ENCODE measurements around the gene OR52K2. TPM values are rescaled to one million over a fixed set of nuclear protein-coding genes. Genes with fewer than 3 reads are reported as not detected.

The OR52K2 gene
- total RNA-seq, 1 experiment from 2014 or later: not detected

GRCh38 chr11:4465407-4465806, 16.3 kb downstream of the OR52K2 start:
- intact Hi-C loops (cut with micrococcal nuclease; ENCODE audit: unreplicated experiment): no loop called here
- Histone ChIP-seq H3K4me1 (ENCODE audit: insufficient read depth, low read length, poor library complexity, severe bottlenecking) (no peaks in the 10 kb centered on the region), H3K27ac (ENCODE audit: low read depth, low read length, poor library complexity, severe bottlenecking) (no peak overlapping the region), H3K4me3 (ENCODE audit: low read depth, low read length, poor library complexity, severe bottlenecking) (no peak overlapping the region), H3K36me3 (ENCODE audit: insufficient read depth, low read length, poor library complexity, severe bottlenecking) (no peaks in the 10 kb centered on the region), H3K27me3 (replicated peaks; ENCODE audit: insufficient read depth, low read depth, low read length, poor library complexity) (no peaks in the 10 kb centered on the region), H3K9me3 (ENCODE audit: low read depth, low read length, poor library complexity, severe bottlenecking) (no peaks in the 10 kb centered on the region)
- POLR2A ChIA-PET (ENCODE audit: low non-redundant PET): no interaction called here
- CTCF ChIA-PET: no interaction called here
- DNase-seq (ENCODE audit: low spot score): no peak
- TF ChIP-seq EZH2 (IDR thresholded peaks at IDR 0.05; ENCODE audit: borderline replicate concordance, low read depth, low read length, poor library complexity, severe bottlenecking): no peak
- TF ChIP-seq CTCF (conservative IDR thresholded peaks at IDR 0.05; ENCODE audit: low read depth, low read length): no peak
- BruUV-seq (replicated peaks): no TSS peak

GRCh38 chr11:4466131-4466870, 17.2 kb downstream of the OR52K2 start:
- no peaks in the 10 kb centered on the region for H3K27me3 ChIP-seq (replicated peaks; ENCODE audit: insufficient read depth, low read depth, low read length, poor library complexity)
- no peaks in the 10 kb centered on the region for H3K9me3 ChIP-seq (ENCODE audit: low read depth, low read length, poor library complexity, severe bottlenecking)
- no peaks in the 10 kb centered on the region for H3K36me3 ChIP-seq (ENCODE audit: insufficient read depth, low read length, poor library complexity, severe bottlenecking)
- no peak overlapping the region for H3K4me3 ChIP-seq (ENCODE audit: low read depth, low read length, poor library complexity, severe bottlenecking)
- CTCF ChIA-PET: no interaction called here
- BruUV-seq (replicated peaks): no TSS peak
- H3K4me1 ChIP-seq (ENCODE audit: insufficient read depth, low read length, poor library complexity, severe bottlenecking): no peaks in the 10 kb centered on the region
- no peak for DNase-seq (ENCODE audit: low spot score)
- POLR2A ChIA-PET (ENCODE audit: low non-redundant PET): no interaction called here
- intact Hi-C loops (cut with micrococcal nuclease; ENCODE audit: unreplicated experiment): no loop called here
- no peak overlapping the region for H3K27ac ChIP-seq (ENCODE audit: low read depth, low read length, poor library complexity, severe bottlenecking)
- TF ChIP-seq CTCF (conservative IDR thresholded peaks at IDR 0.05; ENCODE audit: low read depth, low read length) (no peak), EZH2 (IDR thresholded peaks at IDR 0.05; ENCODE audit: borderline replicate concordance, low read depth, low read length, poor library complexity, severe bottlenecking) (no peak)

- TF ChIP-seq EZH2 (IDR thresholded peaks at IDR 0.05; ENCODE audit: borderline replicate concordance, low read depth, low read length, poor library complexity, severe bottlenecking): no peak
- TF ChIP-seq CTCF (conservative IDR thresholded peaks at IDR 0.05; ENCODE audit: low read depth, low read length): no peak
- no peaks in the 10 kb centered on the region for H3K4me1 ChIP-seq (ENCODE audit: insufficient read depth, low read length, poor library complexity, severe bottlenecking)
- DNase-seq (ENCODE audit: low spot score): no peak
- ChIA-PET POLR2A (ENCODE audit: low non-redundant PET) (no interaction called here), CTCF (no interaction called here)
- no peak overlapping the region for H3K27ac ChIP-seq (ENCODE audit: low read depth, low read length, poor library complexity, severe bottlenecking)
- no peaks in the 10 kb centered on the region for H3K36me3 ChIP-seq (ENCODE audit: insufficient read depth, low read length, poor library complexity, severe bottlenecking)
- no peak overlapping the region for H3K4me3 ChIP-seq (ENCODE audit: low read depth, low read length, poor library complexity, severe bottlenecking)
- no TSS peak for BruUV-seq (replicated peaks)
- H3K27me3 ChIP-seq (replicated peaks; ENCODE audit: insufficient read depth, low read depth, low read length, poor library complexity): peaks cover 2% of the 10 kb centered on the region
- intact Hi-C loops (cut with micrococcal nuclease; ENCODE audit: unreplicated experiment): no loop called here
- no peaks in the 10 kb centered on the region for H3K9me3 ChIP-seq (ENCODE audit: low read depth, low read length, poor library complexity, severe bottlenecking)
These were observed 17.9 kb downstream of the OR52K2 start for GRCh38 chr11:4466871-4467442.
